PC-9 (cell line): ENCODE results near the gene OGFOD1. TPM values are rescaled to one million over a fixed set of nuclear protein-coding genes. Genes with fewer than 3 reads are reported as not detected.

ENCODE experiments used
- BruUV-seq: library from RNA; stranded (reverse); fragments of 400-500 nt; replicated peaks from 2 replicates; lab custom pipeline; 2021; lab: Mats Ljungman, UMichigan
- CTCF ChIA-PET: fragments of 300-600 bp; sonication (Branson Sonifier 250); formaldehyde crosslinking; loops from one replicate; lab custom pipeline; 2022; ENCODE audit warnings: antibody characterized with exemption; lab: Charles Lee
- POLR2A ChIA-PET: fragments of 300-600 bp; sonication (Branson Sonifier 250); formaldehyde crosslinking; loops from one replicate; lab custom pipeline; 2022; ENCODE audit warnings: antibody characterized with exemption; ENCODE audit not compliant: unreplicated experiment; lab: Charles Lee
- DNase-seq, 2 experiments: peaks; one replicate each; pipeline versions ENCODE4 v3.0.0 to v3.0.0-alpha.2; 2015 to 2022; ENCODE audit warnings: mixed read lengths in 1 of 2
- H2AFZ ChIP-seq: fragments of 200-600 bp; sonication (generic); 2 replicates; pipeline ENCODE4 v1.8.1; 2017; ENCODE audit warnings: antibody characterized with exemption
- H3F3A ChIP-seq: fragments of 200-600 bp; sonication (generic); 2 replicates; pipeline ENCODE4 v1.8.1; 2017; ENCODE audit warnings: antibody characterized with exemption, mild to moderate bottlenecking, low read depth; ENCODE audit not compliant: insufficient read depth
- H3K27ac ChIP-seq: fragments of 200-600 bp; sonication (generic); 2 replicates; pipeline ENCODE4 v1.6.1; 2016; ENCODE audit warnings: mixed run types
- H3K27me3 ChIP-seq: fragments of 200-600 bp; sonication (generic); 2 replicates; pipeline ENCODE4 v1.6.1; 2016; ENCODE audit warnings: low read depth, mixed run types; ENCODE audit not compliant: insufficient read depth
- H3K36me3 ChIP-seq: fragments of 200-600 bp; sonication (generic); 2 replicates; pipeline ENCODE4 v1.6.1; 2016; ENCODE audit warnings: low read depth, mixed run types
- H3K4me1 ChIP-seq: fragments of 200-600 bp; sonication (generic); replicated peaks from 2 replicates; pipeline ENCODE4 v1.6.1; 2016; ENCODE audit warnings: mixed run types; ENCODE audit not compliant: insufficient read depth
- H3K4me2 ChIP-seq: fragments of 200-600 bp; sonication (generic); 2 replicates; pipeline ENCODE4 v1.6.1; 2017; ENCODE audit warnings: mixed run types
- H3K4me3 ChIP-seq: fragments of 200-600 bp; sonication (generic); 2 replicates; pipeline ENCODE4 v1.6.1; 2016; ENCODE audit warnings: mixed run types
- H3K79me2 ChIP-seq: fragments of 200-600 bp; sonication (generic); 2 replicates; pipeline ENCODE4 v1.6.1; 2017; ENCODE audit warnings: low read depth, mixed run types
- H3K9me2 ChIP-seq: fragments of 200-600 bp; sonication (generic); 2 replicates; pipeline ENCODE4 v1.8.1; 2017; ENCODE audit warnings: mild to moderate bottlenecking; ENCODE audit not compliant: insufficient read depth
- H3K9me3 ChIP-seq: fragments of 200-600 bp; sonication (generic); 2 replicates; pipeline ENCODE4 v1.8.1; 2016; ENCODE audit warnings: low read depth; ENCODE audit not compliant: insufficient read depth
- H4K20me1 ChIP-seq: fragments of 200-600 bp; sonication (generic); 2 replicates; pipeline ENCODE4 v1.8.1; 2017; ENCODE audit not compliant: insufficient read depth
- EZH2 ChIP-seq: fragments of 200-600 bp; sonication (generic); IDR thresholded peaks from 2 replicates; pipeline ENCODE4 v1.8.0; 2017; ENCODE audit warnings: antibody characterized with exemption, low read depth
- intact Hi-C: fragments of 100-400 bp; cut with micrococcal nuclease; formaldehyde crosslinking; loops from one replicate; pipeline ENCODE4 v1.10.0; 2022; ENCODE audit not compliant: unreplicated experiment
- total RNA-seq: library from RNA; stranded (reverse); gene quantifications from 2 replicates; pipeline ENCODE4 v1.2.3, GENCODE V29; 2021
- TF ChIP-seq, protein P1 (sequence below): fragments of 200-600 bp; sonication (generic); conservative IDR thresholded peaks from 2 replicates; pipeline ENCODE4 v1.6.1; 2017; ENCODE audit warnings: mixed run types, antibody characterized with exemption, mild to moderate bottlenecking, moderate library complexity

The OGFOD1 gene
- total RNA-seq, 1 experiment from 2014 or later, result 30.0 TPM

- ChIA-PET CTCF (no interaction called here), POLR2A (no interaction called here)
- H3K27me3 ChIP-seq, result no peaks in the 10 kb centered on the region
- no peaks in the 10 kb centered on the region for H3K9me3 ChIP-seq
- H3K4me2 ChIP-seq, result no peak overlapping the region
- no peaks in the 10 kb centered on the region for H3K9me2 ChIP-seq
- peaks cover 61% of the 10 kb centered on the region for H3K36me3 ChIP-seq
- H3K27ac ChIP-seq, result no peak overlapping the region
- no TSS peak for BruUV-seq
- H2AFZ ChIP-seq, result no peak overlapping the region
- H3K4me3 ChIP-seq, result no peak overlapping the region
- H4K20me1 ChIP-seq, result 0 out of 2 replicates have a peak, but pooled peaks cover 8% of the 10 kb centered on the region
- DNase-seq, result no peak
- H3K4me1 ChIP-seq, result peaks cover 26% of the 10 kb centered on the region
- intact Hi-C loops, result no loop called here
- peaks cover 45% of the 10 kb centered on the region for H3F3A ChIP-seq
- TF ChIP-seq EZH2, result no peak
- TF ChIP-seq, protein P1, sequence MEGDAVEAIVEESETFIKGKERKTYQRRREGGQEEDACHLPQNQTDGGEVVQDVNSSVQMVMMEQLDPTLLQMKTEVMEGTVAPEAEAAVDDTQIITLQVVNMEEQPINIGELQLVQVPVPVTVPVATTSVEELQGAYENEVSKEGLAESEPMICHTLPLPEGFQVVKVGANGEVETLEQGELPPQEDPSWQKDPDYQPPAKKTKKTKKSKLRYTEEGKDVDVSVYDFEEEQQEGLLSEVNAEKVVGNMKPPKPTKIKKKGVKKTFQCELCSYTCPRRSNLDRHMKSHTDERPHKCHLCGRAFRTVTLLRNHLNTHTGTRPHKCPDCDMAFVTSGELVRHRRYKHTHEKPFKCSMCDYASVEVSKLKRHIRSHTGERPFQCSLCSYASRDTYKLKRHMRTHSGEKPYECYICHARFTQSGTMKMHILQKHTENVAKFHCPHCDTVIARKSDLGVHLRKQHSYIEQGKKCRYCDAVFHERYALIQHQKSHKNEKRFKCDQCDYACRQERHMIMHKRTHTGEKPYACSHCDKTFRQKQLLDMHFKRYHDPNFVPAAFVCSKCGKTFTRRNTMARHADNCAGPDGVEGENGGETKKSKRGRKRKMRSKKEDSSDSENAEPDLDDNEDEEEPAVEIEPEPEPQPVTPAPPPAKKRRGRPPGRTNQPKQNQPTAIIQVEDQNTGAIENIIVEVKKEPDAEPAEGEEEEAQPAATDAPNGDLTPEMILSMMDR, result no peak
- no peaks in the 10 kb centered on the region for H3K79me2 ChIP-seq
Observed at GRCh38 chr16:56468800-56469199, 17.4 kb downstream of the OGFOD1 start.

- Histone ChIP-seq H3K4me2 (peak overlapping the region; percentile 62), H3K79me2 (no peaks in the 10 kb centered on the region), H3K4me3 (no peak overlapping the region), H3K27ac (peak overlapping the region; percentile 65), H3F3A (peaks cover 45% of the 10 kb centered on the region), H3K27me3 (no peaks in the 10 kb centered on the region), H3K9me3 (no peaks in the 10 kb centered on the region), H3K36me3 (peaks cover 65% of the 10 kb centered on the region), H4K20me1 (0 out of 2 replicates have a peak, but pooled peaks cover 8% of the 10 kb centered on the region), H3K4me1 (peaks cover 26% of the 10 kb centered on the region), H3K9me2 (no peaks in the 10 kb centered on the region), H2AFZ (no peak overlapping the region)
- BruUV-seq, result no TSS peak
- intact Hi-C loops, result loop anchor here (1.0 kb wide), 1 partner anchor 51 kb away; the partner anchor contains the start of gene BBS2
- TF ChIP-seq, protein P1, result no peak
- TF ChIP-seq EZH2, result no peak
- peak in 1 of 2 experiments; percentile 50 for DNase-seq
- CTCF ChIA-PET, result no interaction called here
- POLR2A ChIA-PET, result no interaction called here
Observed at GRCh38 chr16:56469748-56470147, 18.4 kb downstream of the OGFOD1 start.

DNA sequence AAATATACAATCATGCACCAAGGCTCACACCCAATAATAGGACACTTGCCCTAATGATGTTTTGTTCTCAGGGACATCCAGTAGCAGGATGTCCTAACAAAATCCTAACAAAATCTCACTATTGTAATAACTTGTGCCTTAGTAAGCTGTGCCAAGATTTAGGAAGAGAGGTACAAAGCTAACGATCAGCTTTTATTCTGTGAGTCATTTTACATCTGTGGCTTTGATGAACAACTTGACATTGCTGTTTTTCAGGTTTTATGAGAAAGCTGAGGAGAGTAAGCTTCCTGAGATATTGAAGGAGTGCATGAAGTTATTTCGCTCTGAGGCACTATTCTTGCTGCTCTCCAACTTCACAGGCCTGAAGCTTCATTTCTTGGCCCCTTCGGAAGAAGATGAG, 18.9 kb downstream of the OGFOD1 start:
- peak in 1 of 2 experiments; percentile 92 for DNase-seq
- Histone ChIP-seq H3K27me3 (no peaks in the 10 kb centered on the region), H2AFZ (no peak overlapping the region), H3K4me3 (no peak overlapping the region), H3K4me1 (peaks cover 26% of the 10 kb centered on the region), H3K4me2 (peak overlapping the region; percentile 62), H3K79me2 (no peaks in the 10 kb centered on the region), H3K27ac (peak overlapping the region; percentile 65), H3K9me2 (no peaks in the 10 kb centered on the region), H3K9me3 (no peaks in the 10 kb centered on the region), H3K36me3 (peaks cover 67% of the 10 kb centered on the region), H4K20me1 (0 out of 2 replicates have a peak, but pooled peaks cover 8% of the 10 kb centered on the region), H3F3A (peaks cover 45% of the 10 kb centered on the region)
- TF ChIP-seq EZH2, result no peak
- TF ChIP-seq, protein P1, result no peak
- no TSS peak for BruUV-seq
- intact Hi-C loops, result loop anchor here (1.0 kb wide), 1 partner anchor 50 kb away; the partner anchor contains the start of gene BBS2
- CTCF ChIA-PET, result no interaction called here
- POLR2A ChIA-PET, result no interaction called here
